Peyer's patch (tissue), 4 donors: ENCODE measurements around the gene TTC23.

ENCODE experiments used
- POLR2A ChIP-seq, 2 donors: fragments of 450-650 bp; IDR thresholded peaks; one replicate each; pipeline ENCODE4 v1.5.1; 2017; ENCODE audit warnings: antibody characterized with exemption in 2 of 2, mild to moderate bottlenecking in 2 of 2, moderate library complexity in 2 of 2
- TF ChIP-seq, protein P1 (sequence below), 6 experiments: fragments of 450-650 bp in 4 of 6; fragments of 200-600 bp in 2 of 6; sonication (generic) in 1 of 6; IDR thresholded peaks; one replicate each; pipeline ENCODE4 v1.5.1; 2017 to 2019; ENCODE audit warnings: antibody characterized with exemption in 6 of 6, mild to moderate bottlenecking in 3 of 6, moderate library complexity in 1 of 6

- no peak for TF ChIP-seq POLR2A (IDR thresholded peaks at IDR 0.05)
- TF ChIP-seq, protein P1, sequence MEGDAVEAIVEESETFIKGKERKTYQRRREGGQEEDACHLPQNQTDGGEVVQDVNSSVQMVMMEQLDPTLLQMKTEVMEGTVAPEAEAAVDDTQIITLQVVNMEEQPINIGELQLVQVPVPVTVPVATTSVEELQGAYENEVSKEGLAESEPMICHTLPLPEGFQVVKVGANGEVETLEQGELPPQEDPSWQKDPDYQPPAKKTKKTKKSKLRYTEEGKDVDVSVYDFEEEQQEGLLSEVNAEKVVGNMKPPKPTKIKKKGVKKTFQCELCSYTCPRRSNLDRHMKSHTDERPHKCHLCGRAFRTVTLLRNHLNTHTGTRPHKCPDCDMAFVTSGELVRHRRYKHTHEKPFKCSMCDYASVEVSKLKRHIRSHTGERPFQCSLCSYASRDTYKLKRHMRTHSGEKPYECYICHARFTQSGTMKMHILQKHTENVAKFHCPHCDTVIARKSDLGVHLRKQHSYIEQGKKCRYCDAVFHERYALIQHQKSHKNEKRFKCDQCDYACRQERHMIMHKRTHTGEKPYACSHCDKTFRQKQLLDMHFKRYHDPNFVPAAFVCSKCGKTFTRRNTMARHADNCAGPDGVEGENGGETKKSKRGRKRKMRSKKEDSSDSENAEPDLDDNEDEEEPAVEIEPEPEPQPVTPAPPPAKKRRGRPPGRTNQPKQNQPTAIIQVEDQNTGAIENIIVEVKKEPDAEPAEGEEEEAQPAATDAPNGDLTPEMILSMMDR (IDR thresholded peaks at IDR 0.05) = no peak
Observed at GRCh38 chr15:99155961-99156443, 93.4 kb downstream of the TTC23 start.
